Measurements from ENCODE around the gene MITF.

GRCh38 chr3:69749461-69749860, 10.2 kb downstream of the MITF start:
- TF ChIP-seq CTCF (IDR thresholded peaks at IDR 0.05; ENCODE audit: low read depth, low read length, poor library complexity, severe bottlenecking) (no peak), EZH2phosphoT487 (IDR thresholded peaks at IDR 0.05; ENCODE audit: borderline replicate concordance, low read length) (no peak)
